ENCODE data around the gene ELMO2.

Gene ELMO2

GRCh38 chr20:46324960-46325703 is 81.3 kb downstream of the ELMO2 start:
- H3K4me2 ChIP-seq (ENCODE audit: low read length) = no peak overlapping the region
- H2AK5ac ChIP-seq (ENCODE audit: low read length) = no peak overlapping the region
- H2AFZ ChIP-seq (ENCODE audit: insufficient read depth, low read length, poor library complexity) = no peak overlapping the region
- H3K79me1 ChIP-seq (ENCODE audit: low read length) = no peaks in the 10 kb centered on the region
- H3K27ac ChIP-seq (ENCODE audit: low read depth, low read length) = no peak overlapping the region
- H4K91ac ChIP-seq (ENCODE audit: low read depth, low read length) = no peak overlapping the region
- H4K8ac ChIP-seq (ENCODE audit: low read depth, low read length) = no peak overlapping the region
- H3K36me3 ChIP-seq (ENCODE audit: control insufficient read depth in 1 of 2, insufficient read depth in 2 of 2, low read length in 2 of 2) = no peaks in the 10 kb centered on the region
- no peak overlapping the region for H2BK12ac ChIP-seq (ENCODE audit: low read length)
- no peak overlapping the region for H3K23ac ChIP-seq (ENCODE audit: low read length)
- H4K12ac ChIP-seq (ENCODE audit: low read depth, low read length) = no peak overlapping the region
- no peak overlapping the region for H3K4ac ChIP-seq (ENCODE audit: low read depth, low read length)
- H3K79me2 ChIP-seq (ENCODE audit: control insufficient read depth, insufficient read depth, low read length, poor library complexity) = no peaks in the 10 kb centered on the region
- no peaks in the 10 kb centered on the region for H3K9me3 ChIP-seq (ENCODE audit: insufficient read depth, low read depth, low read length)
- H2BK120ac ChIP-seq (ENCODE audit: insufficient read depth, low read length, poor library complexity) = no peak overlapping the region
- H3K14ac ChIP-seq (ENCODE audit: low read length) = no peak overlapping the region
- H3K27me3 ChIP-seq (ENCODE audit: insufficient read depth, low read length) = no peaks in the 10 kb centered on the region
- no peak overlapping the region for H3K4me3 ChIP-seq (ENCODE audit: low read depth, low read length)
- peak; percentile 11 to 31 for DNase-seq
- no peaks in the 10 kb centered on the region for H3K4me1 ChIP-seq (ENCODE audit: control insufficient read depth in 1 of 2, insufficient read depth in 2 of 2, low read length in 2 of 2)
- H3K9ac ChIP-seq (ENCODE audit: low read length) = no peak overlapping the region
- no CpG with 5 or more reads among the region's 6 CpGs for WGBS (ENCODE audit: extremely low coverage, insufficient coverage, insufficient read length)
- H3K18ac ChIP-seq (ENCODE audit: low read length) = no peak overlapping the region
- no peak overlapping the region for H2BK5ac ChIP-seq (ENCODE audit: low read depth, low read length, poor library complexity)

- no peak overlapping the region for H4K91ac ChIP-seq (ENCODE audit: low read depth, low read length)
- H3K27me3 ChIP-seq (ENCODE audit: insufficient read depth, low read length) = no peaks in the 10 kb centered on the region
- no peak overlapping the region for H3K27ac ChIP-seq (ENCODE audit: low read depth, low read length)
- H4K8ac ChIP-seq (ENCODE audit: low read depth, low read length) = no peak overlapping the region
- no peak overlapping the region for H3K4me2 ChIP-seq (ENCODE audit: low read length)
- no peak overlapping the region for H3K4me3 ChIP-seq (ENCODE audit: low read depth, low read length)
- no CpG with 5 or more reads among the region's 7 CpGs for WGBS (ENCODE audit: extremely low coverage, insufficient coverage, insufficient read length)
- H3K9ac ChIP-seq (ENCODE audit: low read length) = no peak overlapping the region
- no peaks in the 10 kb centered on the region for H3K4me1 ChIP-seq (ENCODE audit: control insufficient read depth in 1 of 2, insufficient read depth in 2 of 2, low read length in 2 of 2)
- DNase-seq = no peak
- no peaks in the 10 kb centered on the region for H3K36me3 ChIP-seq (ENCODE audit: control insufficient read depth in 1 of 2, insufficient read depth in 2 of 2, low read length in 2 of 2)
- no peak overlapping the region for H3K14ac ChIP-seq (ENCODE audit: low read length)
- no peak overlapping the region for H2BK12ac ChIP-seq (ENCODE audit: low read length)
- H3K23ac ChIP-seq (ENCODE audit: low read length) = no peak overlapping the region
- H3K18ac ChIP-seq (ENCODE audit: low read length) = no peak overlapping the region
- no peak overlapping the region for H2AK5ac ChIP-seq (ENCODE audit: low read length)
- no peaks in the 10 kb centered on the region for H3K79me1 ChIP-seq (ENCODE audit: low read length)
- H2BK5ac ChIP-seq (ENCODE audit: low read depth, low read length, poor library complexity) = no peak overlapping the region
- no peak overlapping the region for H2AFZ ChIP-seq (ENCODE audit: insufficient read depth, low read length, poor library complexity)
- H3K79me2 ChIP-seq (ENCODE audit: control insufficient read depth, insufficient read depth, low read length, poor library complexity) = no peaks in the 10 kb centered on the region
- no peak overlapping the region for H4K12ac ChIP-seq (ENCODE audit: low read depth, low read length)
- H2BK120ac ChIP-seq (ENCODE audit: insufficient read depth, low read length, poor library complexity) = no peak overlapping the region
- no peak overlapping the region for H3K4ac ChIP-seq (ENCODE audit: low read depth, low read length)
- H3K9me3 ChIP-seq (ENCODE audit: insufficient read depth, low read depth, low read length) = no peaks in the 10 kb centered on the region
These were observed 82.0 kb downstream of the ELMO2 start for GRCh38 chr20:46324379-46324778.

- no peak overlapping the region for H4K8ac ChIP-seq (ENCODE audit: low read depth, low read length)
- H4K91ac ChIP-seq (ENCODE audit: low read depth, low read length) = no peak overlapping the region
- no peaks in the 10 kb centered on the region for H3K36me3 ChIP-seq (ENCODE audit: control insufficient read depth in 1 of 2, insufficient read depth in 2 of 2, low read length in 2 of 2)
- no peak overlapping the region for H2AFZ ChIP-seq (ENCODE audit: insufficient read depth, low read length, poor library complexity)
- no peak overlapping the region for H2BK5ac ChIP-seq (ENCODE audit: low read depth, low read length, poor library complexity)
- no peak overlapping the region for H2BK12ac ChIP-seq (ENCODE audit: low read length)
- H4K12ac ChIP-seq (ENCODE audit: low read depth, low read length) = no peak overlapping the region
- no peak overlapping the region for H3K23ac ChIP-seq (ENCODE audit: low read length)
- no peak overlapping the region for H2AK5ac ChIP-seq (ENCODE audit: low read length)
- H3K4me1 ChIP-seq (ENCODE audit: control insufficient read depth in 1 of 2, insufficient read depth in 2 of 2, low read length in 2 of 2) = no peaks in the 10 kb centered on the region
- H3K4ac ChIP-seq (ENCODE audit: low read depth, low read length) = no peak overlapping the region
- H3K79me2 ChIP-seq (ENCODE audit: control insufficient read depth, insufficient read depth, low read length, poor library complexity) = no peaks in the 10 kb centered on the region
- no peak for DNase-seq
- no peaks in the 10 kb centered on the region for H3K9me3 ChIP-seq (ENCODE audit: insufficient read depth, low read depth, low read length)
- no peak overlapping the region for H3K4me2 ChIP-seq (ENCODE audit: low read length)
- H3K18ac ChIP-seq (ENCODE audit: low read length) = no peak overlapping the region
- no peak overlapping the region for H2BK120ac ChIP-seq (ENCODE audit: insufficient read depth, low read length, poor library complexity)
- H3K27ac ChIP-seq (ENCODE audit: low read depth, low read length) = no peak overlapping the region
- no peak overlapping the region for H3K4me3 ChIP-seq (ENCODE audit: low read depth, low read length)
- no peak overlapping the region for H3K9ac ChIP-seq (ENCODE audit: low read length)
- H3K79me1 ChIP-seq (ENCODE audit: low read length) = no peaks in the 10 kb centered on the region
- no CpG with 5 or more reads among the region's 10 CpGs for WGBS (ENCODE audit: extremely low coverage, insufficient coverage, insufficient read length)
- H3K27me3 ChIP-seq (ENCODE audit: insufficient read depth, low read length) = no peaks in the 10 kb centered on the region
- no peak overlapping the region for H3K14ac ChIP-seq (ENCODE audit: low read length)
These were observed 82.9 kb downstream of the ELMO2 start for GRCh38 chr20:46323557-46323956.

- no peak overlapping the region for H2BK12ac ChIP-seq (ENCODE audit: low read length)
- no peak overlapping the region for H3K4me2 ChIP-seq (ENCODE audit: low read length)
- no CpG with 5 or more reads among the region's 8 CpGs for WGBS (ENCODE audit: extremely low coverage, insufficient coverage, insufficient read length)
- H2BK120ac ChIP-seq (ENCODE audit: insufficient read depth, low read length, poor library complexity) = no peak overlapping the region
- H3K27ac ChIP-seq (ENCODE audit: low read depth, low read length) = no peak overlapping the region
- no peak overlapping the region for H3K9ac ChIP-seq (ENCODE audit: low read length)
- no peaks in the 10 kb centered on the region for H3K4me1 ChIP-seq (ENCODE audit: control insufficient read depth in 1 of 2, insufficient read depth in 2 of 2, low read length in 2 of 2)
- H3K4ac ChIP-seq (ENCODE audit: low read depth, low read length) = no peak overlapping the region
- no peaks in the 10 kb centered on the region for H3K27me3 ChIP-seq (ENCODE audit: insufficient read depth, low read length)
- H4K8ac ChIP-seq (ENCODE audit: low read depth, low read length) = no peak overlapping the region
- H3K14ac ChIP-seq (ENCODE audit: low read length) = no peak overlapping the region
- no peak for DNase-seq
- H2AK5ac ChIP-seq (ENCODE audit: low read length) = no peak overlapping the region
- H3K36me3 ChIP-seq (ENCODE audit: control insufficient read depth in 1 of 2, insufficient read depth in 2 of 2, low read length in 2 of 2) = no peaks in the 10 kb centered on the region
- no peak overlapping the region for H3K4me3 ChIP-seq (ENCODE audit: low read depth, low read length)
- no peak overlapping the region for H3K18ac ChIP-seq (ENCODE audit: low read length)
- no peaks in the 10 kb centered on the region for H3K79me2 ChIP-seq (ENCODE audit: control insufficient read depth, insufficient read depth, low read length, poor library complexity)
- no peaks in the 10 kb centered on the region for H3K79me1 ChIP-seq (ENCODE audit: low read length)
- H3K9me3 ChIP-seq (ENCODE audit: insufficient read depth, low read depth, low read length) = no peaks in the 10 kb centered on the region
- no peak overlapping the region for H3K23ac ChIP-seq (ENCODE audit: low read length)
- no peak overlapping the region for H4K91ac ChIP-seq (ENCODE audit: low read depth, low read length)
- H4K12ac ChIP-seq (ENCODE audit: low read depth, low read length) = no peak overlapping the region
- no peak overlapping the region for H2BK5ac ChIP-seq (ENCODE audit: low read depth, low read length, poor library complexity)
- no peak overlapping the region for H2AFZ ChIP-seq (ENCODE audit: insufficient read depth, low read length, poor library complexity)
These were observed 83.8 kb downstream of the ELMO2 start for GRCh38 chr20:46322641-46323040.

Data from trophoblast cell (in vitro differentiated cells and primary cell).